Keratinocyte (primary cell): Measurements from ENCODE around the gene PUDP. TPM values are rescaled to one million over a fixed set of nuclear protein-coding genes. Genes with fewer than 3 reads are reported as not detected.
"Not testable (repeated sequence)": the region's sequence is repeated elsewhere in the genome, so short reads cannot be mapped to it uniquely, and the experiment has no call there.

ENCODE experiments used
- DNase-seq: peaks from one replicate; pipeline ENCODE4 v3.0.0-alpha.2; 2011; ENCODE audit warnings: low read depth, missing footprints, low spot score
- FAIRE-seq: peaks from 2 replicates; lab custom pipeline; 2011; peaks lifted over from hg19 to GRCh38; lab: Jason Lieb, UNC
- H2AFZ ChIP-seq: 2 replicates; pipeline ENCODE4 v1.6.0; 2012; ENCODE audit warnings: low read length, control low read depth, inconsistent platforms; ENCODE audit not compliant: control insufficient read depth
- H3K27ac ChIP-seq: 2 replicates; pipeline ENCODE4 v1.5.1; 2011; ENCODE audit warnings: low read length; ENCODE audit not compliant: control insufficient read depth, insufficient read depth
- H3K27me3 ChIP-seq: 3 replicates; pipeline ENCODE4 v1.6.0; 2011; ENCODE audit warnings: low read length; ENCODE audit not compliant: control insufficient read depth, insufficient read depth; ENCODE audit errors: extremely low read depth
- H3K36me3 ChIP-seq, 2 experiments: 2 replicates in 1 of 2; 3 replicates in 1 of 2; pipeline ENCODE4 v1.5.1; 2011; ENCODE audit warnings: low read length in 2 of 2, mild to moderate bottlenecking in 1 of 2; ENCODE audit not compliant: control insufficient read depth in 2 of 2, insufficient read depth in 2 of 2; ENCODE audit errors: extremely low read depth in 1 of 2
- H3K4me1 ChIP-seq: 3 replicates; pipeline ENCODE4 v1.5.1; 2011; ENCODE audit warnings: low read length; ENCODE audit not compliant: control insufficient read depth, insufficient read depth; ENCODE audit errors: extremely low read depth
- H3K4me2 ChIP-seq: 3 replicates; pipeline ENCODE4 v1.6.0; 2011; ENCODE audit warnings: low read depth, low read length; ENCODE audit not compliant: control insufficient read depth, insufficient read depth; ENCODE audit errors: extremely low read depth
- H3K4me3 ChIP-seq, 3 experiments: fragments of 200-600 bp in 1 of 3; sonication (generic) in 1 of 3; 2 replicates in 2 of 3; 3 replicates in 1 of 3; pipeline ENCODE4 v1.5.1; 2011 to 2016; ENCODE audit warnings: low read length in 3 of 3, mild to moderate bottlenecking in 3 of 3, control low read depth in 2 of 3, inconsistent platforms in 1 of 3, low read depth in 1 of 3, mixed read lengths in 1 of 3, mixed run types in 1 of 3, moderate library complexity in 1 of 3; ENCODE audit not compliant: control insufficient read depth in 2 of 3, insufficient read depth in 2 of 3; ENCODE audit errors: extremely low read depth in 1 of 3
- H3K79me2 ChIP-seq: 2 replicates; pipeline ENCODE4 v1.6.0; 2012; ENCODE audit warnings: low read length; ENCODE audit not compliant: control insufficient read depth, insufficient read depth
- H3K9ac ChIP-seq: 3 replicates; pipeline ENCODE4 v1.6.0; 2011; ENCODE audit warnings: low read length; ENCODE audit not compliant: control insufficient read depth, insufficient read depth; ENCODE audit errors: extremely low read depth
- H3K9me1 ChIP-seq: 3 replicates; pipeline ENCODE4 v1.6.0; 2011; ENCODE audit warnings: low read length; ENCODE audit not compliant: control insufficient read depth, insufficient read depth; ENCODE audit errors: extremely low read depth
- H3K9me3 ChIP-seq: 2 replicates; pipeline ENCODE4 v1.5.1; 2012; ENCODE audit warnings: low read depth, low read length; ENCODE audit not compliant: control insufficient read depth
- H4K20me1 ChIP-seq: 3 replicates; pipeline ENCODE4 v1.6.0; 2011; ENCODE audit warnings: low read length; ENCODE audit not compliant: control insufficient read depth, insufficient read depth; ENCODE audit errors: extremely low read depth
- CTCF ChIP-seq, 3 experiments: IDR thresholded peaks in 1 of 3; conservative IDR thresholded peaks in 1 of 3; optimal IDR thresholded peaks in 1 of 3; 2 replicates in 2 of 3; 3 replicates in 1 of 3; pipeline versions ENCODE3 to v1.5.1; 2011; ENCODE audit warnings: low read length in 3 of 3, mild to moderate bottlenecking in 3 of 3, moderate library complexity in 2 of 3, control low read depth in 1 of 3, inconsistent platforms in 1 of 3; ENCODE audit not compliant: insufficient read depth in 2 of 3; ENCODE audit errors: extremely low read depth in 1 of 3
- EZH2 ChIP-seq: IDR thresholded peaks from one replicate; pipeline ENCODE4 v1.6.1; 2012; ENCODE audit warnings: inconsistent platforms, mild to moderate bottlenecking, low read length, moderate library complexity
- dilution Hi-C: fragments of 300-500 bp; cut with MboI; formaldehyde crosslinking; loops from one replicate; pipeline ENCODE4 v1.7.0; 2020; ENCODE audit warnings: low sequenced_read_pairs; ENCODE audit not compliant: extremely low pct_ligation_motif_present
- polyA plus RNA-seq, 5 experiments: library from polyadenylated mRNA; depleted of rRNA in 3 of 5; stranded (reverse) in 3 of 5; stranded (forward) in 1 of 5; unstranded in 1 of 5; fragments of >200 nt; gene quantifications; 1 replicate in 1 of 5; 2 replicates in 3 of 5; 3 replicates in 1 of 5; pipeline versions ENCODE4 v1.2.1 to v1.2.3, GENCODE V29; 2011 to 2012; ENCODE audit warnings: missing spikeins in 2 of 5, low read depth in 1 of 5, low replicate concordance in 1 of 5

Gene PUDP
- polyA plus RNA-seq, 1 donor (not counting 4 experiments of a cell fraction or from before 2014, with no cell fraction given) = 48.0 TPM

- Histone ChIP-seq H3K9me1 (no peaks in the 10 kb centered on the region), H3K4me2 (no peak overlapping the region), H3K9me3 (no peaks in the 10 kb centered on the region), H3K36me3 (peaks cover 6 to 14% of the 10 kb centered on the region in 2 experiments), H3K79me2 (peaks cover 15% of the 10 kb centered on the region), H3K9ac (no peak overlapping the region), H2AFZ (no peak overlapping the region), H3K4me3 (no peak overlapping the region), H3K4me1 (no peaks in the 10 kb centered on the region), H4K20me1 (peaks cover 3% of the 10 kb centered on the region), H3K27me3 (no peaks in the 10 kb centered on the region), H3K27ac (no peak overlapping the region)
- DNase-seq = no peak
- FAIRE-seq = no peak
- TF ChIP-seq EZH2 (no peak), CTCF (optimal IDR thresholded peaks at IDR 0.05 in 1 of 3, IDR thresholded peaks at IDR 0.05 in 1 of 3, conservative IDR thresholded peaks at IDR 0.05 in 1 of 3; ENCODE audit: extremely low read depth in 1 of 3, insufficient read depth in 2 of 3, low read length in 3 of 3) (no peak)
- dilution Hi-C loops = no loop called here
Measured at GRCh38 chrX:7102119-7102518, 45.8 kb downstream of the PUDP start.

GRCh38 chrX:7100022-7100421 is 47.9 kb downstream of the PUDP start:
- Histone ChIP-seq H3K9me3 (no peaks in the 10 kb centered on the region), H3K36me3 (peaks cover 3 to 11% of the 10 kb centered on the region in 2 experiments), H4K20me1 (peaks cover 3% of the 10 kb centered on the region), H3K9ac (no peak overlapping the region), H3K79me2 (peaks cover 17% of the 10 kb centered on the region), H3K4me1 (no peaks in the 10 kb centered on the region), H2AFZ (no peak overlapping the region), H3K27ac (no peak overlapping the region), H3K9me1 (no peaks in the 10 kb centered on the region), H3K27me3 (no peaks in the 10 kb centered on the region), H3K4me3 (no peak overlapping the region), H3K4me2 (no peak overlapping the region)
- no peak for TF ChIP-seq EZH2
- TF ChIP-seq CTCF (optimal IDR thresholded peaks at IDR 0.05 in 1 of 3, IDR thresholded peaks at IDR 0.05 in 1 of 3, conservative IDR thresholded peaks at IDR 0.05 in 1 of 3; ENCODE audit: extremely low read depth in 1 of 3, insufficient read depth in 2 of 3, low read length in 3 of 3) = no peak
- DNase-seq = no peak
- dilution Hi-C loops = no loop called here
- no peak for FAIRE-seq

- H3K27ac ChIP-seq, FAIRE-seq: not testable (repeated sequence)
Measured at GRCh38 chrX:7095657-7096056, 52.3 kb downstream of the PUDP start.

More at GRCh38 chrX:7095657-7096056, 52.3 kb downstream of the PUDP start:
- DNase-seq, H3K9me1 ChIP-seq, H3K4me3 ChIP-seq, H2AFZ ChIP-seq, H4K20me1 ChIP-seq, dilution Hi-C loops, H3K9ac ChIP-seq, H3K9me3 ChIP-seq, H3K4me1 ChIP-seq, H3K4me2 ChIP-seq, H3K27me3 ChIP-seq, H3K36me3 ChIP-seq: not testable (repeated sequence)
- H3K79me2 ChIP-seq = peaks cover 11% of the 10 kb centered on the region
